ENCODE results near the gene SLC38A3. TPM values are rescaled to one million over a fixed set of nuclear protein-coding genes. Genes with fewer than 3 reads are reported as not detected.
A peak's percentile ranks its signal among the peaks of the same experiment; 100 is the strongest.

The SLC38A3 gene
- polyA plus RNA-seq, 3 donors from 2014 or later = not detected

DNA sequence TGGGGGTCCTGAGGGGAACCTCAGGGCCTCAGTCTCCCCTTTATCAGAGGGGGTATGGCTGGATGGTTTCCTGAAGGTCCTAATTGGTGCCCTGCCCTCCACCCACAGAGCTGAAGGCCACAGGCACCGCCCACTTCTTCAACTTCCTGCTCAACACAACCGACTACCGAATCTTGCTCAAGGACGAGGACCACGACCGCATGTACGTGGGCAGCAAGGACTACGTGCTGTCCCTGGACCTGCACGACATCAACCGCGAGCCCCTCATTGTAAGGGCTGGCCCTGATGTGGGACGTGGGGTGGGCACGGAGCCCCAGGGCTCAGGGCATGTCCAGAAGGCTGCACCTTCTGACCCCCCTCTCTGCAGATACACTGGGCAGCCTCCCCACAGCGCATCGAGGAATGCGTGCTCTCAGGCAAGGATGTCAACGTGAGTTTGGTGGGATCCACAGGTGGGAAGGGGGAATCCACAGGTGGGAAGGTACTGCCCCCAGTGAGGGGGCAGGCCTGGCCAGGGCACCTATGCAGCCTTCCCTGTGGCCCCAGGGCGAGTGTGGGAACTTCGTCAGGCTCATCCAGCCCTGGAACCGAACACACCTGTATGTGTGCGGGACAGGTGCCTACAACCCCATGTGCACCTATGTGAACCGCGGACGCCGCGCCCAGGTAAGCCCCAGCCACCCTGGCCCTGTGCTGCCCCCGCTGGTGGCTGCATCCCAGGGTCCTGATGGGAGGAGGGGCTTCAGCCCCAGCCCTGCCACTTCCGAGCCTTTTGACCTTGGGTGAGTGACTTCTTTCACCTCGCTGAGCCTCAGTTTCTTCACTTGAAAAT lies 31.2 kb upstream of the SLC38A3 start:
- Mint-ChIP-seq H3K4me1 (no peaks in the 10 kb centered on the region), H3K4me3 (no peak overlapping the region), H3K27me3 (ENCODE audit: low read depth in 3 of 3) (peaks cover 0 to 2% (median 0%) of the 10 kb centered on the region in 3 donors), H3K36me3 (no peaks in the 10 kb centered on the region), H3K27ac (no peak overlapping the region), H3K9me3 (no peaks in the 10 kb centered on the region)
- DNase-seq = no peak

DNA sequence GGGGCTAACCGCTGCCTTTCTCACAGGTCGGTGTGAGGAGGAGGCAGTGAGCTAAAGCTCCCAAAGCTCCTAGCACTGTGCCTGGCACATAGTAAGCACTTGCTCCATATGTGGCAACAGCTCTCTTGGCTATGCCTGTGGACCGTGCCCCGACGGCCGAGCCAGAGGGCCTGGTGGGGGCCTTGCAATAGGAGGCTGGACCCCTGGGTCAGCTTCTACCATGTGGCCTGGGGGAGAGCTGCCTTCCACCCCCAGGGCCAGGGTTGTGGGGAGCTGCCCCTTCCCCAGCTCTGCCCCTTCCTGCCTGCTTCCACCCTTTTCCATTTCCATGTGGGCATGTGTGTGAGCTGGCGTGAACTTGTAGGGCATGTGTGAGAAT lies 30.6 kb upstream of the SLC38A3 start:
- Mint-ChIP-seq H3K36me3 (no peaks in the 10 kb centered on the region), H3K27ac (no peak overlapping the region), H3K4me3 (no peak overlapping the region), H3K9me3 (no peaks in the 10 kb centered on the region), H3K4me1 (no peaks in the 10 kb centered on the region), H3K27me3 (ENCODE audit: low read depth in 3 of 3) (peaks cover 0 to 2% (median 0%) of the 10 kb centered on the region in 3 donors)
- no peak for DNase-seq

GRCh38 chr3:50174947-50175524 lies 30.0 kb upstream of the SLC38A3 start:
- Mint-ChIP-seq H3K27ac (no peak overlapping the region), H3K36me3 (no peaks in the 10 kb centered on the region), H3K9me3 (no peaks in the 10 kb centered on the region), H3K27me3 (ENCODE audit: low read depth in 3 of 3) (peaks cover 0 to 2% (median 0%) of the 10 kb centered on the region in 3 donors), H3K4me1 (no peaks in the 10 kb centered on the region), H3K4me3 (no peak overlapping the region)
- DNase-seq = no peak

DNA sequence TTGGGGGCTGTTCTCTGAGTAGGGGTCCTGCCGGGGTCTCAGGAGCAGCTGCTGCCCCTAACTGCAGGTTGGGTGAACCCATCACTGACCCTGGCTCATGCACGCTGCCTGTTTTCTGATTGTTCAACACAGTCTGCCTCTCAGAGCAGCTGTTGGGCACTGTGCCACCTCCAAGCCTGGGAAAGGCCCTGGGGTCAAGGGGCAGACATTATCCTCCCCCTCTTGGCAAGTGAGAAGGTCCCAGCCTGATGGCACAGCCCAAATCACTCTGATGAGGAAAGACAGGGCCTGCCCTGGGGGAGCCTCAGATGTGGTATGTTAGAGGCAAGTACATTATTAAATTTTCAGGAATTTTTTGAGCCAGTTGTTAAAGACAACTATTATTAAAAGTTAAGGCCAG lies 27.7 kb upstream of the SLC38A3 start:
- Mint-ChIP-seq H3K36me3 (no peaks in the 10 kb centered on the region), H3K27me3 (ENCODE audit: low read depth in 3 of 3) (peaks cover 0 to 2% (median 0%) of the 10 kb centered on the region in 3 donors), H3K9me3 (no peaks in the 10 kb centered on the region), H3K4me3 (no peak overlapping the region), H3K27ac (no peak overlapping the region), H3K4me1 (no peaks in the 10 kb centered on the region)
- DNase-seq = no peak

- H3K4me1 Mint-ChIP-seq = no peaks in the 10 kb centered on the region
- peak overlapping the region in 1 of 6 donors; percentile 45 for H3K27ac Mint-ChIP-seq
- no peaks in the 10 kb centered on the region for H3K27me3 Mint-ChIP-seq (ENCODE audit: low read depth in 3 of 3)
- H3K36me3 Mint-ChIP-seq = no peaks in the 10 kb centered on the region
- no peak for DNase-seq
- H3K4me3 Mint-ChIP-seq = no peak overlapping the region
- no peaks in the 10 kb centered on the region for H3K9me3 Mint-ChIP-seq
Observed at GRCh38 chr3:50179710-50180109, 25.4 kb upstream of the SLC38A3 start.

- no peaks in the 10 kb centered on the region for H3K9me3 Mint-ChIP-seq
- no peak overlapping the region for H3K4me3 Mint-ChIP-seq
- H3K27me3 Mint-ChIP-seq (ENCODE audit: low read depth in 3 of 3) = no peaks in the 10 kb centered on the region
- H3K36me3 Mint-ChIP-seq = no peaks in the 10 kb centered on the region
- no peaks in the 10 kb centered on the region for H3K4me1 Mint-ChIP-seq
- DNase-seq = no peak
- H3K27ac Mint-ChIP-seq = no peak overlapping the region
Observed at GRCh38 chr3:50181985-50182384, 23.1 kb upstream of the SLC38A3 start.

DNA sequence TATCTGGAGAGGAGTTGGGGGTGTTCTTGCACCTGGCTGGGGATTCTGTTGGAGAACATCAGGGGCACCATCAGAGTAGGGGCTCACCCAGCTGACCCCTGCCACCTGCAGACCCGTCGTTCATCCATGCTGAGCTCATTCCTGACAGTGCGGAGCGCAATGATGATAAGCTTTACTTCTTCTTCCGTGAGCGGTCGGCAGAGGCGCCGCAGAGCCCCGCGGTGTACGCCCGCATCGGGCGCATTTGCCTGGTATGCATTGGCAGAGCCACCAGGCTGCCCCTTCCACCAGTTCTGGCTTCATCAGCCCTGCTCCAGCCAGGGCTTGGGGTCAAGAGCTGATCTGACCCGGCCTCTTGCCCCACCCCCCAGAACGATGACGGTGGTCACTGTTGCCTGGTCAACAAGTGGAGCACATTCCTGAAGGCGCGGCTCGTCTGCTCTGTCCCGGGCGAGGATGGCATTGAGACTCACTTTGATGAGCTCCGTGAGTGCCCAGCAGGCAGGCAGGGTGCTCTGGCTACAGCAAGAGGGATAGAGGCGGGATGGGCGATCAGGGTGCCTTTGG lies 22.5 kb upstream of the SLC38A3 start:
- H3K36me3 Mint-ChIP-seq = no peaks in the 10 kb centered on the region
- H3K4me1 Mint-ChIP-seq = no peaks in the 10 kb centered on the region
- no peak overlapping the region for H3K4me3 Mint-ChIP-seq
- no peak overlapping the region for H3K27ac Mint-ChIP-seq
- H3K9me3 Mint-ChIP-seq = no peaks in the 10 kb centered on the region
- no peak for DNase-seq
- H3K27me3 Mint-ChIP-seq (ENCODE audit: low read depth in 3 of 3) = no peaks in the 10 kb centered on the region

DNA sequence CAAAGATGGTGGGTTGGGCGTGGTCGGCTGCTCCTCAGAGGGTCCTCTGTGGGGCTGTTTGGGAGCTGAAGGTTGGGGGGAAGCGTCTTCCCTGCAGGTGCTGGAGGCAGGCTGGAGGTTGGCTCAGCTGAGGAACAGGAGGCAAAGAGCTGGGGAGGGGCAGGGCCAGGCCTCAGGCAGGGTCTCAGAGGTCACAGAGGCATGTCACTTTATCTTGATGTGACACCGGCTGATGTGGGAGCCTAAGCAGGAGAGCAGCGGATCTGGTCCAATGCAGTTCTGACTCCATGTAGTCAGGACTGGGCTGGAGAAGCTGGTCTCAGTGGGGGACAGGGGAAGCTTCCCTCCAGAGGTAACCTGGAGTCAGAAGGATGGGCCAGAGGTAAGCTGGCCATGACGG lies 21.3 kb upstream of the SLC38A3 start:
- H3K4me3 Mint-ChIP-seq = no peak overlapping the region
- H3K9me3 Mint-ChIP-seq = no peaks in the 10 kb centered on the region
- H3K36me3 Mint-ChIP-seq = no peaks in the 10 kb centered on the region
- H3K4me1 Mint-ChIP-seq = no peaks in the 10 kb centered on the region
- no peak for DNase-seq
- no peaks in the 10 kb centered on the region for H3K27me3 Mint-ChIP-seq (ENCODE audit: low read depth in 3 of 3)
- no peak overlapping the region for H3K27ac Mint-ChIP-seq

DNA sequence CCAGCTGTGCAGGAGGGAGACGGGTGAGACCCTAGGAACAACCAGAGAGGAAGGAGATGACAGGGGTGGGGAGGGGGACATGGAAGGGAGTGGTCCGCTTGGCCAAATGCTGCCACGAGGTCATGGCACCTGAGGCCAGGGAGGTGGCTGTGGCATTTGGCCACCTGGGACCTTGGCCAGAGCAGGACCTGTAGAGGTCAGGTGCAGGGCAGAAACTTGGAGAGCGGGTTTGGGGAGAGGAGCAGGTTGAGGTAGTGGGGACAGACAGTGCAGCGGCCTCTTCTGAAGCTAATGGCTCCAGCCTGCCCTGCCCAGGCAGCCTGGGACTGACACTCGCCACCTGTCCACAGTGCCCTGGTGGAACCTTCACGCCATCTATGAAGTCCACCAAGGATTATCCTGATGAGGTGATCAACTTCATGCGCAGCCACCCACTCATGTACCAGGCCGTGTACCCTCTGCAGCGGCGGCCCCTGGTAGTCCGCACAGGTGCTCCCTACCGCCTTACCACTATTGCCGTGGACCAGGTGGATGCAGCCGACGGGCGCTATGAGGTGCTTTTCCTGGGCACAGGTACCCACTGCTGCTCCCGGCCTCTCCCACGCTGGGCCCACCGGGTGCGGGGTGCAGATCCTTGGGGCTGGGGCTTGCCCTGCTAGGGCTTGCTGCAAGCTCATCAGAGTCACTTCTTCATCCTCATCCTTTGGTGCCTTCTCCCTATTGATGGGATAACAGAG lies 20.7 kb upstream of the SLC38A3 start:
- no peak for DNase-seq
- no peaks in the 10 kb centered on the region for H3K4me1 Mint-ChIP-seq
- H3K27ac Mint-ChIP-seq = no peak overlapping the region
- no peaks in the 10 kb centered on the region for H3K27me3 Mint-ChIP-seq (ENCODE audit: low read depth in 3 of 3)
- no peaks in the 10 kb centered on the region for H3K9me3 Mint-ChIP-seq
- H3K4me3 Mint-ChIP-seq = no peak overlapping the region
- no peaks in the 10 kb centered on the region for H3K36me3 Mint-ChIP-seq

DNA sequence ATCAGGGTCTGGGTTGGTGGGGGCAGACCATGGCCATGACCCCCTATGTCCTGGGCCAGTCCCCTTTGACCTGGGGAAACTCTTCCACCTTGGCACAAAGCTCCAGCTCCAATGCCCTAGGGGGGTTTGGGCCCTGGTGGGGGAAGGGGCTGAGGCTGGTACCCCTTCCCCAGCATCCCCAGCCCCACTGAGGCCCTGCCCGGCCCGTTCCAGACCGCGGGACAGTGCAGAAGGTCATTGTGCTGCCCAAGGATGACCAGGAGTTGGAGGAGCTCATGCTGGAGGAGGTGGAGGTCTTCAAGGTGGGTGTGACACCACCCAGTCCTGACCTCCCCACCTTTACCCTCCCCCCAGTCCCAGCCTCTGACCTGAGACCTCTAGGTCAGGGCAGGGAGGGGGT lies 19.8 kb upstream of the SLC38A3 start:
- Mint-ChIP-seq H3K9me3 (no peaks in the 10 kb centered on the region), H3K4me1 (no peaks in the 10 kb centered on the region), H3K4me3 (no peak overlapping the region), H3K27me3 (ENCODE audit: low read depth in 3 of 3) (no peaks in the 10 kb centered on the region), H3K36me3 (no peaks in the 10 kb centered on the region), H3K27ac (no peak overlapping the region)
- no peak for DNase-seq

- DNase-seq = no peak
- no peaks in the 10 kb centered on the region for H3K9me3 Mint-ChIP-seq
Observed at GRCh38 chr3:50186096-50186495, 19.0 kb upstream of the SLC38A3 start.

DNA sequence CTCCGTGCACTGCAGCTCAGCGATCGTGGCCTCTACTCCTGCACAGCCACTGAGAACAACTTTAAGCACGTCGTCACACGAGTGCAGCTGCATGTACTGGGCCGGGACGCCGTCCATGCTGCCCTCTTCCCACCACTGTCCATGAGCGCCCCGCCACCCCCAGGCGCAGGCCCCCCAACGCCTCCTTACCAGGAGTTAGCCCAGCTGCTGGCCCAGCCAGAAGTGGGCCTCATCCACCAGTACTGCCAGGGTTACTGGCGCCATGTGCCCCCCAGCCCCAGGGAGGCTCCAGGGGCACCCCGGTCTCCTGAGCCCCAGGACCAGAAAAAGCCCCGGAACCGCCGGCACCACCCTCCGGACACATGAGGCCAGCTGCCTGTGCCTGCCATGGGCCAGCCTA lies 17.3 kb upstream of the SLC38A3 start:
- no peak overlapping the region for H3K4me3 Mint-ChIP-seq
- peaks cover 0 to 2% of the 10 kb centered on the region in 2 donors for H3K4me1 Mint-ChIP-seq
- DNase-seq = no peak
- no peak overlapping the region for H3K27ac Mint-ChIP-seq
- no peaks in the 10 kb centered on the region for H3K9me3 Mint-ChIP-seq
- no peaks in the 10 kb centered on the region for H3K36me3 Mint-ChIP-seq
- H3K27me3 Mint-ChIP-seq (ENCODE audit: low read depth in 3 of 3) = peaks cover 1 to 2% (median 2%) of the 10 kb centered on the region in 3 donors

More at GRCh38 chr3:50186096-50186495, 19.0 kb upstream of the SLC38A3 start:
- Mint-ChIP-seq H3K27ac (no peak overlapping the region), H3K4me1 (no peaks in the 10 kb centered on the region), H3K36me3 (no peaks in the 10 kb centered on the region), H3K27me3 (ENCODE audit: low read depth in 3 of 3) (no peaks in the 10 kb centered on the region), H3K4me3 (no peak overlapping the region)

GRCh38 chr3:50189274-50189673 lies 15.8 kb upstream of the SLC38A3 start:
- Mint-ChIP-seq H3K4me3 (no peak overlapping the region), H3K4me1 (peaks cover 0 to 2% of the 10 kb centered on the region in 2 donors), H3K36me3 (no peaks in the 10 kb centered on the region), H3K9me3 (no peaks in the 10 kb centered on the region), H3K27me3 (ENCODE audit: low read depth in 3 of 3) (peaks cover 2 to 5% (median 2%) of the 10 kb centered on the region in 3 donors), H3K27ac (no peak overlapping the region)
- peak in 1 of 3 donors; percentile 18 for DNase-seq

DNA sequence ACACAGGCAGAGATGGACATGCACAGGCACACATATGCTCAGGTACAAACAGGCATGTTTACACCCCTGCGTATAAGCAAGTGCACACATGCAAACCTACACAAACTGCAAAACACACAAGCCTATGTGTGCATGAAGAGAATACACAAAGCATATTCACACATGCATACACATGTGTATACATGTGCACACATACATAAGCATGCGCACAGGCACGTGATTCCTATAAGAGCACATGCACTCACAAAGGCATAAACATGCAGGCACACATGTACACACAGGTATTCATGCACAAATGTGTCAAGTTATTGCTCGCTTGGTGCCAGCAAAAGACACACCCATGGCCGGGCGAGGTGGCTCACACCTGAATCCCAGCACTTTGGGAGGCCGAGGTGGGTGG lies 15.1 kb upstream of the SLC38A3 start:
- no peaks in the 10 kb centered on the region for H3K36me3 Mint-ChIP-seq
- no peak overlapping the region for H3K27ac Mint-ChIP-seq
- H3K27me3 Mint-ChIP-seq (ENCODE audit: low read depth in 3 of 3) = peaks cover 4 to 8% (median 4%) of the 10 kb centered on the region in 3 donors
- peaks cover 0 to 8% of the 10 kb centered on the region in 2 donors for H3K4me1 Mint-ChIP-seq
- H3K9me3 Mint-ChIP-seq = no peaks in the 10 kb centered on the region
- no peak overlapping the region for H3K4me3 Mint-ChIP-seq
- no peak for DNase-seq

Data from immature natural killer cell (primary cell).